Measurements from ENCODE around the gene EMC1. TPM values are rescaled to one million over a fixed set of nuclear protein-coding genes. Genes with fewer than 3 reads are reported as not detected.

Gene EMC1
- total RNA-seq, 1 experiment from 2014 or later = 60.0 TPM

DNA sequence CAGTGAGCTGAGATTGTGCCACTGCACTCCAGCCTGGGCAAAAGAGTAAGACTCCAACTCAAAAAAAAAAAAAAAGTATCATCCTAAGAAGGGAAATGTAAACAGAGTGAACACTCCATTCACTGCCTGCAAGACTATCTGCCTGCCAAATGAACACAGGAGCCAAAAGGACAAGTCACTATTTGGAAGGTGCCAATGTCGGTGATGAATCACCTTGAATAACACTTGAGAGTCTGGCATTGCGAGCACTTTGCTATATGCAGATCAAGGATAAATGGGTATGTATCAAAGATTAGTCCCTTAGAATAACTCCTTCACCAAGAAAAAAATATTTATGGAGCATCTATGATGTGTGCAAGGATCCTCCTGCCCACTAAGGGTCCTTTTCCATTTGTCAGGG is 47.9 kb downstream of the EMC1 start:
- no CpG with 5 or more reads among the region's 2 CpGs for WGBS (ENCODE audit: extremely low coverage, insufficient read length, low lambda C conversion rate)
- no peak overlapping the region for H3K14ac ChIP-seq (ENCODE audit: insufficient read depth, low read length)
- no peak overlapping the region for H3K4me2 ChIP-seq (ENCODE audit: insufficient read depth, insufficient read length, low read length)
- no peak overlapping the region for H4K91ac ChIP-seq (ENCODE audit: insufficient read length, low read depth, low read length)
- H4K8ac ChIP-seq (replicated peaks; ENCODE audit: insufficient read length, low read depth, low read length) = no peak overlapping the region
- peaks cover 17% of the 10 kb centered on the region for H3K79me1 ChIP-seq (ENCODE audit: insufficient read depth, low read depth, low read length, poor library complexity, severe bottlenecking)
- no peak overlapping the region for H2BK12ac ChIP-seq (ENCODE audit: insufficient read length, low read depth, low read length)
- H3K9me3 ChIP-seq (ENCODE audit: control insufficient read depth, low read depth, low read length) = no peaks in the 10 kb centered on the region
- TF ChIP-seq, protein P1, sequence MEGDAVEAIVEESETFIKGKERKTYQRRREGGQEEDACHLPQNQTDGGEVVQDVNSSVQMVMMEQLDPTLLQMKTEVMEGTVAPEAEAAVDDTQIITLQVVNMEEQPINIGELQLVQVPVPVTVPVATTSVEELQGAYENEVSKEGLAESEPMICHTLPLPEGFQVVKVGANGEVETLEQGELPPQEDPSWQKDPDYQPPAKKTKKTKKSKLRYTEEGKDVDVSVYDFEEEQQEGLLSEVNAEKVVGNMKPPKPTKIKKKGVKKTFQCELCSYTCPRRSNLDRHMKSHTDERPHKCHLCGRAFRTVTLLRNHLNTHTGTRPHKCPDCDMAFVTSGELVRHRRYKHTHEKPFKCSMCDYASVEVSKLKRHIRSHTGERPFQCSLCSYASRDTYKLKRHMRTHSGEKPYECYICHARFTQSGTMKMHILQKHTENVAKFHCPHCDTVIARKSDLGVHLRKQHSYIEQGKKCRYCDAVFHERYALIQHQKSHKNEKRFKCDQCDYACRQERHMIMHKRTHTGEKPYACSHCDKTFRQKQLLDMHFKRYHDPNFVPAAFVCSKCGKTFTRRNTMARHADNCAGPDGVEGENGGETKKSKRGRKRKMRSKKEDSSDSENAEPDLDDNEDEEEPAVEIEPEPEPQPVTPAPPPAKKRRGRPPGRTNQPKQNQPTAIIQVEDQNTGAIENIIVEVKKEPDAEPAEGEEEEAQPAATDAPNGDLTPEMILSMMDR (conservative IDR thresholded peaks at IDR 0.05) = no peak
- H3T11ph ChIP-seq (ENCODE audit: low read length) = no peak overlapping the region
- no peaks in the 10 kb centered on the region for H3K27me3 ChIP-seq (ENCODE audit: insufficient read depth, low read length)
- Mint-ChIP-seq H3K4me3 (no peak overlapping the region), H3K4me1 (peaks cover 7 to 8% of the 10 kb centered on the region in 2 experiments), H3K9me3 (no peaks in the 10 kb centered on the region), H3K27ac (no peak overlapping the region), H3K27me3 (ENCODE audit: low read depth) (no peaks in the 10 kb centered on the region), H3K36me3 (ENCODE audit: insufficient read depth in 1 of 3, low read depth in 3 of 3) (peaks cover 9 to 21% (median 19%) of the 10 kb centered on the region in 3 experiments; a peak in 6 of 7 replicates)
- no peak overlapping the region for H2BK5ac ChIP-seq (ENCODE audit: insufficient read length, low read length)
- no peak overlapping the region for H3K18ac ChIP-seq (ENCODE audit: insufficient read length, low read depth, low read length)
- no peak overlapping the region for H3K27ac ChIP-seq (ENCODE audit: insufficient read length, low read depth, low read length)
- peaks cover 48% of the 10 kb centered on the region for H3K79me2 ChIP-seq (ENCODE audit: insufficient read depth, low read length)
- H4K5ac ChIP-seq (ENCODE audit: insufficient read length, low read depth, low read length) = no peak overlapping the region
- H2BK20ac ChIP-seq (ENCODE audit: low read depth, low read length, poor library complexity, severe bottlenecking) = no peak overlapping the region
- no peak overlapping the region for H2AK5ac ChIP-seq (ENCODE audit: insufficient read length, low read length)
- DNase-seq = no peak
- H2BK15ac ChIP-seq (ENCODE audit: low read depth, low read length) = no peak overlapping the region
- no peaks in the 10 kb centered on the region for H3K23me2 ChIP-seq (ENCODE audit: insufficient read length, low read depth, low read length, poor library complexity, severe bottlenecking)
- H3K23ac ChIP-seq (ENCODE audit: insufficient read length, low read depth, low read length) = no peak overlapping the region
- no peak overlapping the region for H2BK120ac ChIP-seq (ENCODE audit: low read depth, low read length, poor library complexity, severe bottlenecking)
- H3K9ac ChIP-seq (ENCODE audit: extremely low read depth, insufficient read length, low read length) = no peak overlapping the region
- H2AFZ ChIP-seq (ENCODE audit: low read length) = no peak overlapping the region
- no peak overlapping the region for H3K4ac ChIP-seq (ENCODE audit: low read depth, low read length)
- no peaks in the 10 kb centered on the region for H4K20me1 ChIP-seq (ENCODE audit: control insufficient read depth, insufficient read depth, insufficient read length)
- no peaks in the 10 kb centered on the region; the same call in 1 of the 2 replicates for H3K4me1 ChIP-seq (ENCODE audit: insufficient read depth, low read length)
- no peak overlapping the region for H3K56ac ChIP-seq (ENCODE audit: insufficient read length, low read depth, low read length)

All from H9 (cell line).